Liver (tissue), 3 donors: ENCODE results near the gene DOCK8.

Source experiments
- EGR1 ChIP-seq, 2 donors: IDR thresholded peaks; 2 replicates each; pipeline ENCODE4 v1.6.1; 2016 to 2018; ENCODE audit warnings: antibody characterized with exemption in 2 of 2, low read depth in 2 of 2
- FOXA1 ChIP-seq: IDR thresholded peaks from 2 replicates; pipeline ENCODE4 v1.6.1; 2016; ENCODE audit warnings: antibody characterized with exemption
- GABPA ChIP-seq, 2 donors: IDR thresholded peaks in 1 of 2; conservative IDR thresholded peaks in 1 of 2; 2 replicates each; pipeline ENCODE4 v1.6.1; 2016; ENCODE audit warnings: antibody characterized with exemption in 2 of 2, mild to moderate bottlenecking in 1 of 2, moderate library complexity in 1 of 2
- RAD21 ChIP-seq, 2 donors: IDR thresholded peaks; 2 replicates each; pipeline ENCODE4 v1.6.1; 2016; ENCODE audit warnings: antibody characterized with exemption in 2 of 2, mild to moderate bottlenecking in 2 of 2
- REST ChIP-seq: IDR thresholded peaks from 2 replicates; pipeline ENCODE4 v1.6.1; 2016; ENCODE audit warnings: antibody characterized with exemption, mild to moderate bottlenecking
- RXRA ChIP-seq, 2 donors: IDR thresholded peaks; 2 replicates each; pipeline ENCODE4 v1.6.1; 2017 to 2018; ENCODE audit warnings: antibody characterized with exemption in 2 of 2, mild to moderate bottlenecking in 1 of 2
- YY1 ChIP-seq: IDR thresholded peaks from 2 replicates; pipeline ENCODE4 v1.6.1; 2016; ENCODE audit warnings: antibody characterized with exemption, mild to moderate bottlenecking
- TF ChIP-seq, protein P1 (sequence below): fragments of 150-350 bp; IDR thresholded peaks from 2 replicates; pipeline ENCODE4 v1.5.1; 2017; ENCODE audit warnings: improper control_type of control experiment, low read depth, low read length; ENCODE audit not compliant: missing input control
- TF ChIP-seq, protein P2 (sequence below): IDR thresholded peaks from 2 replicates; pipeline ENCODE4 v1.6.1; 2016; ENCODE audit warnings: antibody characterized with exemption
- TF ChIP-seq, protein P3 (sequence below): IDR thresholded peaks from 2 replicates; pipeline ENCODE4 v1.6.1; 2016; ENCODE audit warnings: antibody characterized with exemption
- donor health status: healthy.
- donor health status: healthy.

DNA sequence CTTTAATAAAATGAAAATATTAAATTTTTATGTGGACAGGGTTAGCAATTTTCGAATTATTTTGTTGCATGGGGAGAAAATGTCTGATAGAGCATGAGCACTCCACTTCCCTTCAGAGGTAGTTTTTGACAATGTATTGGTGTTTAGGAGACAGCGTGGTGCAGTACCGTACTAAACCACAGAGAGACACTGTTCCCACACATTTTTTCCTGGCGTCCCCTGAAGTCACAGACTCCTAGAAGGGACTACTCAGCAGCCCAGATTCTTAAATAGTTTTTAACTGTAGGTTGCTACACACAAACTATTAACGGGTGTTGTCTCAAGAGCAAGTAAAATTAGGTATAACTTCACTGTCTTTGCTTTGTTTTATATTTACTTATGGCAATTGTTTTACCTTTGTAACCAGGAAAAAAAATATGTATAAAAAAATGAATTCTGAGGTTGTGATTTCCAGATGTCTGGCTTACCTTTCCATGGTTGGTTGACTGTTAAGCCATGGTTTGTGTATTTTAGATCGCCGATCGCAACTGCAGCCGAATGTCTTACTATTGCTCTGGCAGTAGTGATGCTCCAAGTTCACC lies 171.2 kb downstream of the DOCK8 start:
- TF ChIP-seq, protein P1, sequence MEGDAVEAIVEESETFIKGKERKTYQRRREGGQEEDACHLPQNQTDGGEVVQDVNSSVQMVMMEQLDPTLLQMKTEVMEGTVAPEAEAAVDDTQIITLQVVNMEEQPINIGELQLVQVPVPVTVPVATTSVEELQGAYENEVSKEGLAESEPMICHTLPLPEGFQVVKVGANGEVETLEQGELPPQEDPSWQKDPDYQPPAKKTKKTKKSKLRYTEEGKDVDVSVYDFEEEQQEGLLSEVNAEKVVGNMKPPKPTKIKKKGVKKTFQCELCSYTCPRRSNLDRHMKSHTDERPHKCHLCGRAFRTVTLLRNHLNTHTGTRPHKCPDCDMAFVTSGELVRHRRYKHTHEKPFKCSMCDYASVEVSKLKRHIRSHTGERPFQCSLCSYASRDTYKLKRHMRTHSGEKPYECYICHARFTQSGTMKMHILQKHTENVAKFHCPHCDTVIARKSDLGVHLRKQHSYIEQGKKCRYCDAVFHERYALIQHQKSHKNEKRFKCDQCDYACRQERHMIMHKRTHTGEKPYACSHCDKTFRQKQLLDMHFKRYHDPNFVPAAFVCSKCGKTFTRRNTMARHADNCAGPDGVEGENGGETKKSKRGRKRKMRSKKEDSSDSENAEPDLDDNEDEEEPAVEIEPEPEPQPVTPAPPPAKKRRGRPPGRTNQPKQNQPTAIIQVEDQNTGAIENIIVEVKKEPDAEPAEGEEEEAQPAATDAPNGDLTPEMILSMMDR: peak; percentile 83
- TF ChIP-seq RXRA (IDR thresholded peaks at IDR 0.05) (no peak), RAD21 (IDR thresholded peaks at IDR 0.05) (peak; percentile 87 to 88), YY1 (no peak), EGR1 (IDR thresholded peaks at IDR 0.05; ENCODE audit: low read depth in 2 of 2) (no peak), GABPA (IDR thresholded peaks at IDR 0.05 in 1 of 2, conservative IDR thresholded peaks at IDR 0.05 in 1 of 2) (no peak), REST (no peak), FOXA1 (no peak)
- TF ChIP-seq, protein P2, sequence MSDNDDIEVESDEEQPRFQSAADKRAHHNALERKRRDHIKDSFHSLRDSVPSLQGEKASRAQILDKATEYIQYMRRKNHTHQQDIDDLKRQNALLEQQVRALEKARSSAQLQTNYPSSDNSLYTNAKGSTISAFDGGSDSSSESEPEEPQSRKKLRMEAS: no peak
- TF ChIP-seq, protein P3, sequence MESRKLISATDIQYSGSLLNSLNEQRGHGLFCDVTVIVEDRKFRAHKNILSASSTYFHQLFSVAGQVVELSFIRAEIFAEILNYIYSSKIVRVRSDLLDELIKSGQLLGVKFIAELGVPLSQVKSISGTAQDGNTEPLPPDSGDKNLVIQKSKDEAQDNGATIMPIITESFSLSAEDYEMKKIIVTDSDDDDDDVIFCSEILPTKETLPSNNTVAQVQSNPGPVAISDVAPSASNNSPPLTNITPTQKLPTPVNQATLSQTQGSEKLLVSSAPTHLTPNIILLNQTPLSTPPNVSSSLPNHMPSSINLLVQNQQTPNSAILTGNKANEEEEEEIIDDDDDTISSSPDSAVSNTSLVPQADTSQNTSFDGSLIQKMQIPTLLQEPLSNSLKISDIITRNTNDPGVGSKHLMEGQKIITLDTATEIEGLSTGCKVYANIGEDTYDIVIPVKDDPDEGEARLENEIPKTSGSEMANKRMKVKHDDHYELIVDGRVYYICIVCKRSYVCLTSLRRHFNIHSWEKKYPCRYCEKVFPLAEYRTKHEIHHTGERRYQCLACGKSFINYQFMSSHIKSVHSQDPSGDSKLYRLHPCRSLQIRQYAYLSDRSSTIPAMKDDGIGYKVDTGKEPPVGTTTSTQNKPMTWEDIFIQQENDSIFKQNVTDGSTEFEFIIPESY: no peak
